ENCODE data around the gene COMT. TPM values are rescaled to one million over a fixed set of nuclear protein-coding genes. Genes with fewer than 3 reads are reported as not detected.
"Not testable (repeated sequence)": the region's sequence is repeated elsewhere in the genome, so short reads cannot be mapped to it uniquely, and the experiment has no call there.

Gene COMT
- total RNA-seq, 1 experiment from 2014 or later = 196 TPM

DNA sequence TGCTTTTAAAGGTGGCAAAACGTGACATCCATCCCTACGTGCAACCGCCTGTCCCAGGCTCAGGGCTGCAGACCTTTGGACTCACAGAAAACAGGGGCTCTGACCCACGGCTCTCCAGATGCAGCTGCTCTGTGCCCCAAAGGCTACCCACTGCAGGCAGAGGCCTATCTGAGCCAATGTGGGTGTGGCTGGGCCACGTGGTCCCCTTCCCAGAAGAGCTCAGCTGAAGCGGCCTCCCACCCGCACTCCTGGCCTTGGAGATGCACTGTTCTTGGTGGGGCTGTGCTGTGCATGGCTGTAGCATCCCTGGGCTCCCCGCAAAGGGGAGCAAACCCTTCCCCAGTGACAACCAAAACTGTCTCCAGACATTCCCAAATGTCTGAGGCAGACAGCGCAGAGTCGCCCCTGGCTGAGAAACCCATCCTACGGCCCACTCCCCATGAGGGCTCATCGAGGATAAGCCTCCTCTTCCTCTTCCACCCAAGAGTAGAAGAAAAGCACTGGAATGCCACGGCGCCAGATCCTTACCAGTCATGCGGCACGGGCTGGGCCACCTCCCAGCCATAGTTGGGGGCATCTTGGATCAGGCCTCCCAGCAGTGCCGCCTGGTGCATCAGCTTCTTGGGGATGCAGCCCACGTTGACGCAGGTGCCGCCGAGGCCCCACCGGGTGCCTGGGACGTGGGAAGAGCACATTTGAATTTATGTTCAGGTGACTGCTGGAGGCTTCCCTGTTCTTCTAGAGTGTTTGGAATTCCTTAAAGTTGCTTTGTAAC, 23.1 kb upstream of the COMT start:
- ChIA-PET CTCF (interaction anchor here (1.2 to 1.6 kb wide), 3 partner anchors 8 to 188 kb away, joined by 4 to 7 read pairs (median 5); no protein-coding TSS in a partner anchor), POLR2A (no interaction called here)
- Mint-ChIP-seq H3K27ac (ENCODE audit: low read depth, unreplicated experiment) (no peak overlapping the region), H3K36me3 (ENCODE audit: insufficient read depth, unreplicated experiment) (peaks cover 67% of the 10 kb centered on the region), H3K4me1 (ENCODE audit: insufficient read depth, unreplicated experiment) (no peaks in the 10 kb centered on the region), H3K9me3 (ENCODE audit: unreplicated experiment) (no peaks in the 10 kb centered on the region), H3K27me3 (ENCODE audit: insufficient read depth, unreplicated experiment) (no peaks in the 10 kb centered on the region), H3K4me3 (ENCODE audit: unreplicated experiment) (no peak overlapping the region)
- intact Hi-C loops (cut with micrococcal nuclease) = no loop called here
- no peak for DNase-seq (ENCODE audit: unreplicated experiment)
- no TSS peak for BruUV-seq (replicated peaks)
- TF ChIP-seq, protein P1, sequence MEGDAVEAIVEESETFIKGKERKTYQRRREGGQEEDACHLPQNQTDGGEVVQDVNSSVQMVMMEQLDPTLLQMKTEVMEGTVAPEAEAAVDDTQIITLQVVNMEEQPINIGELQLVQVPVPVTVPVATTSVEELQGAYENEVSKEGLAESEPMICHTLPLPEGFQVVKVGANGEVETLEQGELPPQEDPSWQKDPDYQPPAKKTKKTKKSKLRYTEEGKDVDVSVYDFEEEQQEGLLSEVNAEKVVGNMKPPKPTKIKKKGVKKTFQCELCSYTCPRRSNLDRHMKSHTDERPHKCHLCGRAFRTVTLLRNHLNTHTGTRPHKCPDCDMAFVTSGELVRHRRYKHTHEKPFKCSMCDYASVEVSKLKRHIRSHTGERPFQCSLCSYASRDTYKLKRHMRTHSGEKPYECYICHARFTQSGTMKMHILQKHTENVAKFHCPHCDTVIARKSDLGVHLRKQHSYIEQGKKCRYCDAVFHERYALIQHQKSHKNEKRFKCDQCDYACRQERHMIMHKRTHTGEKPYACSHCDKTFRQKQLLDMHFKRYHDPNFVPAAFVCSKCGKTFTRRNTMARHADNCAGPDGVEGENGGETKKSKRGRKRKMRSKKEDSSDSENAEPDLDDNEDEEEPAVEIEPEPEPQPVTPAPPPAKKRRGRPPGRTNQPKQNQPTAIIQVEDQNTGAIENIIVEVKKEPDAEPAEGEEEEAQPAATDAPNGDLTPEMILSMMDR (IDR thresholded peaks at IDR 0.05; ENCODE audit: unreplicated experiment) = no peak

- H3K27ac Mint-ChIP-seq (ENCODE audit: low read depth, unreplicated experiment) = no peak overlapping the region
Observed at GRCh38 chr22:19919701-19920363, 21.7 kb upstream of the COMT start.

GRCh38 chr22:19921544-19922081, 20.0 kb upstream of the COMT start:
- Mint-ChIP-seq H3K27ac (ENCODE audit: low read depth, unreplicated experiment) (no peak overlapping the region), H3K36me3 (ENCODE audit: insufficient read depth, unreplicated experiment) (peaks cover 52% of the 10 kb centered on the region), H3K27me3 (ENCODE audit: insufficient read depth, unreplicated experiment) (no peaks in the 10 kb centered on the region), H3K9me3 (ENCODE audit: unreplicated experiment) (no peaks in the 10 kb centered on the region), H3K4me1 (ENCODE audit: insufficient read depth, unreplicated experiment) (no peaks in the 10 kb centered on the region), H3K4me3 (ENCODE audit: unreplicated experiment) (no peak overlapping the region)
- TF ChIP-seq, protein P1 (IDR thresholded peaks at IDR 0.05; ENCODE audit: unreplicated experiment) = no peak
- intact Hi-C loops (cut with micrococcal nuclease) = no loop called here
- DNase-seq (ENCODE audit: unreplicated experiment) = no peak
- BruUV-seq (replicated peaks) = no TSS peak
- POLR2A ChIA-PET = no interaction called here
- CTCF ChIA-PET = interaction anchor here (1.3 kb wide), 1 partner anchor 26 kb away, joined by 5 read pairs; no protein-coding TSS in a partner anchor

More at GRCh38 chr22:19919701-19920363, 21.7 kb upstream of the COMT start:
- Mint-ChIP-seq H3K27me3 (ENCODE audit: insufficient read depth, unreplicated experiment) (no peaks in the 10 kb centered on the region), H3K4me1 (ENCODE audit: insufficient read depth, unreplicated experiment) (no peaks in the 10 kb centered on the region), H3K9me3 (ENCODE audit: unreplicated experiment) (no peaks in the 10 kb centered on the region), H3K4me3 (ENCODE audit: unreplicated experiment) (no peak overlapping the region), H3K36me3 (ENCODE audit: insufficient read depth, unreplicated experiment) (peaks cover 61% of the 10 kb centered on the region)
- no TSS peak for BruUV-seq (replicated peaks)
- DNase-seq (ENCODE audit: unreplicated experiment) = no peak
- POLR2A ChIA-PET = no interaction called here
- CTCF ChIA-PET = interaction anchor here (0.5 to 1.4 kb wide), 2 partner anchors 10 to 38 kb away, joined by 3 to 4 read pairs; no protein-coding TSS in a partner anchor
- intact Hi-C loops (cut with micrococcal nuclease) = no loop called here
- TF ChIP-seq, protein P1 (IDR thresholded peaks at IDR 0.05; ENCODE audit: unreplicated experiment) = no peak

GRCh38 chr22:19923914-19924513, 17.6 kb upstream of the COMT start:
- H3K4me1 Mint-ChIP-seq (ENCODE audit: insufficient read depth, unreplicated experiment) = no peaks in the 10 kb centered on the region
- ChIA-PET CTCF (interaction anchor here (0.6 to 1.4 kb wide), 3 partner anchors 23 to 1794 kb away, joined by 5 to 9 read pairs (median 5); no protein-coding TSS in a partner anchor), POLR2A (interaction anchor here (1.3 kb wide), 1 partner anchor 17 kb away, joined by 3 read pairs; the partner anchor contains the start of genes COMT and TXNRD2)
- BruUV-seq (replicated peaks) = no TSS peak
- intact Hi-C loops (cut with micrococcal nuclease) = no loop called here
- no peaks in the 10 kb centered on the region for H3K9me3 Mint-ChIP-seq (ENCODE audit: unreplicated experiment)
- no peak overlapping the region for H3K27ac Mint-ChIP-seq (ENCODE audit: low read depth, unreplicated experiment)
- TF ChIP-seq, protein P1 (IDR thresholded peaks at IDR 0.05; ENCODE audit: unreplicated experiment) = no peak
- no peaks in the 10 kb centered on the region for H3K27me3 Mint-ChIP-seq (ENCODE audit: insufficient read depth, unreplicated experiment)
- no peak overlapping the region for H3K4me3 Mint-ChIP-seq (ENCODE audit: unreplicated experiment)
- H3K36me3 Mint-ChIP-seq (ENCODE audit: insufficient read depth, unreplicated experiment) = peaks cover 50% of the 10 kb centered on the region
- no peak for DNase-seq (ENCODE audit: unreplicated experiment)

GRCh38 chr22:19926028-19926427, 15.5 kb upstream of the COMT start:
- CTCF ChIA-PET = interaction anchor here (0.6 to 1.3 kb wide), 3 partner anchors 16 to 389 kb away, joined by 3 to 4 read pairs (median 4); no protein-coding TSS in a partner anchor
- POLR2A ChIA-PET; BruUV-seq (replicated peaks); H3K27ac Mint-ChIP-seq (ENCODE audit: low read depth, unreplicated experiment); H3K4me1 Mint-ChIP-seq (ENCODE audit: insufficient read depth, unreplicated experiment); DNase-seq (ENCODE audit: unreplicated experiment); intact Hi-C loops (cut with micrococcal nuclease); H3K4me3 Mint-ChIP-seq (ENCODE audit: unreplicated experiment); H3K27me3 Mint-ChIP-seq (ENCODE audit: insufficient read depth, unreplicated experiment); H3K9me3 Mint-ChIP-seq (ENCODE audit: unreplicated experiment): not testable (repeated sequence)
- peaks cover 46% of the 10 kb centered on the region for H3K36me3 Mint-ChIP-seq (ENCODE audit: insufficient read depth, unreplicated experiment)

Measured in MCF 10A (cell line).